GM12865 (cell line): ENCODE measurements around the gene FHIT.
"Not testable (repeated sequence)": the region's sequence is repeated elsewhere in the genome, so short reads cannot be mapped to it uniquely, and the experiment has no call there.

Source experiments
- DNase-seq: peaks from one replicate; pipeline ENCODE4 v3.0.0; 2010; ENCODE audit warnings: low read depth
- H3K4me3 ChIP-seq: 2 replicates; pipeline ENCODE4 v1.5.1; 2011; ENCODE audit warnings: mild to moderate bottlenecking, low read depth, low read length, control low read depth
- TF ChIP-seq, protein P1 (sequence below): IDR thresholded peaks from 2 replicates; pipeline ENCODE4 v1.5.1; 2011; ENCODE audit warnings: low read length, control low read depth, low read depth, inconsistent platforms; ENCODE audit not compliant: insufficient read depth; ENCODE audit errors: missing control alignments

FHIT gene

DNA sequence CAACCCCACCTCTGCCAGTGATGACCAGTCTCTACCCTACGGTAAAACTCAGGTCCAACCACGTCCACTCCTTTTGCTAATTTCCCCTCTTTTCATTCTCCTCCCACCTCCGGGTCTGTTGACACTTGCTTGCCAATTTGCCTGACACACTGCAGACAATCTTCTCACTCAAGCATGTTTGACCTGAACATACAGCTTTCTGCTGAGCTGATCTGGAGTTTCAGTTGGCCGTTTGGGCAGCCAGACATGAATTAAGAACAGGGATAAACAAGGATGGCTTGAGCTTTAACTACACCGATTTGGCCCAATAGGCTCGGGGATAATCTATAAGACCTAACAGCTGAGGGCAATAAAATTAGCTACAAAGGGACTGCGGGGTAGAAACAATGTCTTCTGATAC, 1442.8 kb downstream of the FHIT start:
- DNase-seq = no peak
- TF ChIP-seq, protein P1, sequence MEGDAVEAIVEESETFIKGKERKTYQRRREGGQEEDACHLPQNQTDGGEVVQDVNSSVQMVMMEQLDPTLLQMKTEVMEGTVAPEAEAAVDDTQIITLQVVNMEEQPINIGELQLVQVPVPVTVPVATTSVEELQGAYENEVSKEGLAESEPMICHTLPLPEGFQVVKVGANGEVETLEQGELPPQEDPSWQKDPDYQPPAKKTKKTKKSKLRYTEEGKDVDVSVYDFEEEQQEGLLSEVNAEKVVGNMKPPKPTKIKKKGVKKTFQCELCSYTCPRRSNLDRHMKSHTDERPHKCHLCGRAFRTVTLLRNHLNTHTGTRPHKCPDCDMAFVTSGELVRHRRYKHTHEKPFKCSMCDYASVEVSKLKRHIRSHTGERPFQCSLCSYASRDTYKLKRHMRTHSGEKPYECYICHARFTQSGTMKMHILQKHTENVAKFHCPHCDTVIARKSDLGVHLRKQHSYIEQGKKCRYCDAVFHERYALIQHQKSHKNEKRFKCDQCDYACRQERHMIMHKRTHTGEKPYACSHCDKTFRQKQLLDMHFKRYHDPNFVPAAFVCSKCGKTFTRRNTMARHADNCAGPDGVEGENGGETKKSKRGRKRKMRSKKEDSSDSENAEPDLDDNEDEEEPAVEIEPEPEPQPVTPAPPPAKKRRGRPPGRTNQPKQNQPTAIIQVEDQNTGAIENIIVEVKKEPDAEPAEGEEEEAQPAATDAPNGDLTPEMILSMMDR = no peak
- no peak overlapping the region for H3K4me3 ChIP-seq

DNA sequence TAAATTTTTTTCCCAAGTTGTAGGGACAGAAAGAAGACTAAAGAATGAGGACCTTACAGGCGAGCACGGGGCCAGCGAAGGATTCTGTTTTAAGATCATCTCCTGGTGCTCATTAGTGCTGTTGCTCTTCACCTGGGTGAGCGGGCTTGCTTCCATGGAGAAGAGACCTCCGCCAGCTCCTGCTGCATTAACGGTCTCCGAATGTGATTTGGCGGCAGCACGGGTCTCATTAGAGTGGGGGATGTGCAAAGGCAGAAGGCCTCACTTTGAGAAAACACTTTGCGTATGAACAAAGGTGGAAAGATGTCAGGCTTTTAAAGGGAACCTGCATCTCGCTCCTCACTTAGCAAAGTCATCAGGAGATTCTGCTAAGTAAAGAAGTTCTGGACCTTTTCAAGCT, 1448.0 kb downstream of the FHIT start:
- DNase-seq = no peak
- TF ChIP-seq, protein P1 = no peak
- H3K4me3 ChIP-seq = no peak overlapping the region

DNA sequence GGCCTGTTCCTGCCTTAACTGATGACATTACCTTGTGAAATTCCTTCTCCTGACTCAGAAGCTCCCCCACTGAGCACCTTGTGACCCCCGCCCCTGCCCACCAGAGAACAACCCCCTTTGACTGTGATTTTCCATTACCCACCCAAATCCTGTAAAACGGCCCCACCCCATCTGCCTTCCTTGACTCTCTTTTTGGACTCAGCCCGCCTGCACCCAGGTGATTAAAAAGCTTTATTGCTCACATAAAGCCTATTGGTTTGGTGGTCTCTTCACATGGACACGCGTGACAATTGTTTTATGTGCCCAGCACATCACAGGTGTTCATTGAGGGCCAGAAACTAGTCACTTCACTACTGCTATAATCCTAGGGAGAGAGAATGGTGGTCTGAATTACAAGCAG, 1448.8 kb downstream of the FHIT start:
- not testable (repeated sequence) for H3K4me3 ChIP-seq, DNase-seq

DNA sequence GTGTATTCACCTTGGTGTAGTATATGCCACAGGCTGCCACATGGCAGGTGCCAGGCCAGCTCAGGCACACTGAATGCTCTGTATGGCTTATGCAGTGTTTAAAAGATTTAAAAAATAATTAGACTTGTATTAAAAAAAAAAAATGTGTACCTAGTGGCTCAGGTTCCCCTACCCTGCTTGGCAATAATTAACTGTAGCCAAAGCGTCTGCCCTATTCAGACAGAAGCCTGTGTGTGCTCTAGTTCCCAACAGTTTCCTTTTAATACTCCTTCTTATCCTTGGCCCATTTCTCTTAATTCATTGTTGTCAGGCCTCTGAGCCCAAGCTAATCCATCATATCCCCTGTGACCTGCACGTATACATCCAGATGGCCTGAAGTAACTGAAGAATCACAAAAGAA, 1449.2 kb downstream of the FHIT start:
- no peak for DNase-seq
- TF ChIP-seq, protein P1 = no peak
- H3K4me3 ChIP-seq = no peak overlapping the region

DNA sequence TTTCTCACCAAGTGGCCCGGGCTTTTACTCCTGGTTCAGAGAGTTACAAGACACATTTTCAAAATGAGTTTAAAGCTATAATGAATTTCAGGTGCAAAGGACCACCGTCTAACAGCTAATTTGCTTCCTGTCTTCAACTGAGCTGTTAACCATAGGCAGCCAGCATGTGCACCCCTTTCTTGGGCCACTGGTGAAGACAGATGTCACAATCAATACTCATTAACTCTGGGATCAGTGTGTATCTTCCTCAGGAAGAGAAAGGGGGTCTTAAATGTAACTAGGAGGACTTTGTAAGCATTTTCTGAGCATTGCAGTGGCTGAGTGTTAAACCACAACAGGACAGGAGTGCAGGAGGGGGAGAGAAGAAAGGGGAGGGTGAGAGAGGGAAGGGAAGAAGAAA, 1450.8 kb downstream of the FHIT start:
- no peak for DNase-seq
- H3K4me3 ChIP-seq = no peak overlapping the region
- TF ChIP-seq, protein P1 = no peak

DNA sequence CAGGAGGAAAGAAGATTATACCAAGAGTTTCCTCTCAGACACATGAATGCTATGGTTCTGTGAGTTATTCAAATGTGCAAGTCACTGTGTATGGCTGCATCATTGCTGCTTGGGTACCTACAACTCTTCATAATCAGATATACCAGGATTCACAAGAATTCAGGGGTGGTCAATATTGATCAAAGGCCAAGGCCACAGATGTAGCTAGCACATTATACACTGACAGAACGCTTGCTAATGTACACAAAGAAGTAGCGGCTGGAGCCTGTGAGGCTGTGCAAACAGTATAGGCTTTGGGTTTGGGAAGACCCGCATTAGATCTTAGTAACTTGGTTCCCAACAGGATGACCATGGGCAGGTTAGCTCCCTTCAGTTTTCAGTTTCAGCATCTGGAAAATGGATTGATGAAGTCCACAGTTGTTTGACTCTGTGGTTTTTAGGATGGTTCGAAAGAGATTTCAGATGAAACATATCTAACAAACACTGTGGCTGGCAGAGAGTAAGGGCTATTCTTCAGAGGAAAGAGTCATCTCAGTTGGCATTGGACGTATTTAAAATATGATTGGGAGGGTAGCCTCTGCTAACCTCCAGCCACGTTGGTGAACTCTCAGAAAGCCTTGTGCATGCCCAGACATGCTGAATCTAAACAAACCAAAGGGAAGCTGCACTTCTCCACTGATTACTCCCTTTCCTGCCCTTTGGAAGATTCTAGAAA, 1452.7 kb downstream of the FHIT start:
- no peak for DNase-seq
- no peak overlapping the region for H3K4me3 ChIP-seq
- TF ChIP-seq, protein P1 = no peak

DNA sequence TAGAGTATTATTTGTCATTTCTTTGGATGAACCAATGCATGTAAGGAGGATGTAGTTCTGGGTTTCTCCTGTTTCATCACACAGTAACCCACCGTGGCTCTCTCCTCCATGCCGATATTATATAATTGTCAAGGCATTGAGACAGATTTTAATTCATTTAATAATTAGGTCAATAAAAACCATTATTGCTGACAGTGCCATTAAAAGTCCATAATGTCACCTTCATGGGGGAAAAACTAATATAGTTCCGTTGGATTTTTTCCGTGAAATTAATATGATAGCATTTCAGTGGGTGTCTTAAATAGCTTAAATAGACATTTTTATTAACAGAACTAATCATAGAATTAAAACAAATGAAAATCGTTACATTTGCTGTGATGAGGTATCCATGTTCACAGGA, 1453.7 kb downstream of the FHIT start:
- no peak overlapping the region for H3K4me3 ChIP-seq
- TF ChIP-seq, protein P1 = no peak
- DNase-seq = no peak
